Cardiac fibroblast (primary cell): ENCODE measurements around the gene EXOC3L1.

ENCODE experiments used
- DNase-seq, 2 donors: peaks; one replicate each; pipeline versions ENCODE4 v3.0.0 to v3.0.0-alpha.2; 2010; ENCODE audit warnings: low read depth in 2 of 2
- H3K4me3 ChIP-seq, 2 donors: replicated peaks in 1 of 2; 1 replicate in 1 of 2; 2 replicates in 1 of 2; pipeline ENCODE4 v1.5.1; 2011; ENCODE audit warnings: low read depth in 2 of 2, low read length in 2 of 2, mild to moderate bottlenecking in 2 of 2, moderate library complexity in 1 of 2
- TF ChIP-seq, protein P1 (sequence below): IDR thresholded peaks from one replicate; pipeline ENCODE4 v1.5.1; 2011; ENCODE audit warnings: low read depth, mild to moderate bottlenecking, low read length, inconsistent platforms

Gene EXOC3L1

DNA sequence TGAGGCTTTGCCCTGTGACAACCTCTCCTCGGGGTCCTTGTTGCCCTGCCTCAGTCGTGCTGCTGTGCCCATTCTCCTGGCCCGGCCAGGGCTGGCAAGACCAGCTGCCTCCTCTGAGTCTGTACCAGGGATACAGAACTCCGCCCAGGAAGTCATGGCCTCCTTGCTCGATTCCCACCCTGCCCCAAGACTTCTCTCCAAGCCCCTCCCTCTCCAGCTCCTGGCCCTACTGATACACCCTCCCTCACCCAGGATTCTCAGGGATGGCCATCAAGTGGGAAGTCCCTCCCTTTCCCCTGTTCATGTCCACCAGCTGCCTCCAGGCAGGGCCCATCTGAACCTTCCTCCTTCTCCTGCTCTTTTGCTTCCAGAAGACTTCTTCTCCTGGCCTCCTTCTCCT, 25.8 kb upstream of the EXOC3L1 start:
- TF ChIP-seq, protein P1, sequence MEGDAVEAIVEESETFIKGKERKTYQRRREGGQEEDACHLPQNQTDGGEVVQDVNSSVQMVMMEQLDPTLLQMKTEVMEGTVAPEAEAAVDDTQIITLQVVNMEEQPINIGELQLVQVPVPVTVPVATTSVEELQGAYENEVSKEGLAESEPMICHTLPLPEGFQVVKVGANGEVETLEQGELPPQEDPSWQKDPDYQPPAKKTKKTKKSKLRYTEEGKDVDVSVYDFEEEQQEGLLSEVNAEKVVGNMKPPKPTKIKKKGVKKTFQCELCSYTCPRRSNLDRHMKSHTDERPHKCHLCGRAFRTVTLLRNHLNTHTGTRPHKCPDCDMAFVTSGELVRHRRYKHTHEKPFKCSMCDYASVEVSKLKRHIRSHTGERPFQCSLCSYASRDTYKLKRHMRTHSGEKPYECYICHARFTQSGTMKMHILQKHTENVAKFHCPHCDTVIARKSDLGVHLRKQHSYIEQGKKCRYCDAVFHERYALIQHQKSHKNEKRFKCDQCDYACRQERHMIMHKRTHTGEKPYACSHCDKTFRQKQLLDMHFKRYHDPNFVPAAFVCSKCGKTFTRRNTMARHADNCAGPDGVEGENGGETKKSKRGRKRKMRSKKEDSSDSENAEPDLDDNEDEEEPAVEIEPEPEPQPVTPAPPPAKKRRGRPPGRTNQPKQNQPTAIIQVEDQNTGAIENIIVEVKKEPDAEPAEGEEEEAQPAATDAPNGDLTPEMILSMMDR, result no peak
- no peak for DNase-seq
- H3K4me3 ChIP-seq, result no peak overlapping the region

GRCh38 chr16:67213197-67214019, 23.5 kb upstream of the EXOC3L1 start:
- TF ChIP-seq, protein P1, result no peak
- DNase-seq, result no peak
- H3K4me3 ChIP-seq, result no peak overlapping the region

GRCh38 chr16:67212766-67213165, 22.8 kb upstream of the EXOC3L1 start:
- DNase-seq, result no peak
- H3K4me3 ChIP-seq, result no peak overlapping the region
- TF ChIP-seq, protein P1, result no peak

- TF ChIP-seq, protein P1, result no peak
- no peak for DNase-seq
- H3K4me3 ChIP-seq, result no peak overlapping the region
These were observed 21.7 kb upstream of the EXOC3L1 start for GRCh38 chr16:67211674-67212073.

GRCh38 chr16:67210069-67210937, 20.4 kb upstream of the EXOC3L1 start:
- no peak for DNase-seq
- TF ChIP-seq, protein P1, result no peak
- no peak overlapping the region for H3K4me3 ChIP-seq

GRCh38 chr16:67209565-67209964, 19.6 kb upstream of the EXOC3L1 start:
- DNase-seq, result no peak
- H3K4me3 ChIP-seq, result no peak overlapping the region
- TF ChIP-seq, protein P1, result no peak
